HepG2 (cell line): Measurements from ENCODE around the gene PLIN3. TPM values are rescaled to one million over a fixed set of nuclear protein-coding genes. Genes with fewer than 3 reads are reported as not detected.

Experiments
- GABPA ChIP-seq, 2 experiments: IDR thresholded peaks; 2 replicates each; pipeline ENCODE4 v1.6.1; 2011 to 2016; ENCODE audit warnings: low read depth in 2 of 2, low read length in 1 of 2, missing biosample characterization in 1 of 2, missing genetic modification characterization in 1 of 2
- HNF4G ChIP-seq, 2 experiments: sonication (generic) in 1 of 2; formaldehyde crosslinking in 1 of 2; IDR thresholded peaks; 2 replicates each; pipeline versions ENCODE4 v1.4.0 to v1.6.1; 2011 to 2020; ENCODE audit warnings: borderline replicate concordance in 2 of 2, low read depth in 2 of 2, mild to moderate bottlenecking in 2 of 2, low read length in 1 of 2, missing genetic modification reagents in 1 of 2, moderate library complexity in 1 of 2
- HOXA3 ChIP-seq: sonication (generic); formaldehyde crosslinking; IDR thresholded peaks from 2 replicates; pipeline ENCODE4 v1.5.0; 2020; ENCODE audit warnings: missing genetic modification reagents
- JUNB ChIP-seq: sonication (generic); formaldehyde crosslinking; IDR thresholded peaks from 2 replicates; pipeline ENCODE4 v1.8.0; 2022; ENCODE audit warnings: missing genetic modification reagents, mild to moderate bottlenecking, borderline replicate concordance
- NR2F6 ChIP-seq, 2 experiments: IDR thresholded peaks; 2 replicates each; pipeline ENCODE4 v1.6.1; 2016; ENCODE audit warnings: antibody characterized with exemption in 1 of 2, mild to moderate bottlenecking in 1 of 2
- REPIN1 ChIP-seq: sonication (generic); formaldehyde crosslinking; IDR thresholded peaks from 2 replicates; pipeline ENCODE4 v1.8.0; 2022; ENCODE audit warnings: missing genetic modification reagents, low read depth, mild to moderate bottlenecking, borderline replicate concordance
- TBX2 ChIP-seq: sonication (generic); formaldehyde crosslinking; IDR thresholded peaks from 2 replicates; pipeline ENCODE4 v1.5.0; 2020; ENCODE audit warnings: missing genetic modification reagents, mild to moderate bottlenecking, borderline replicate concordance
- ZBTB3 ChIP-seq: sonication (generic); formaldehyde crosslinking; IDR thresholded peaks from 2 replicates; pipeline ENCODE4 v1.4.0; 2020; ENCODE audit warnings: low read depth, mild to moderate bottlenecking, moderate library complexity, missing genetic modification reagents, borderline replicate concordance
- ZNF17 ChIP-seq: sonication (generic); formaldehyde crosslinking; IDR thresholded peaks from 2 replicates; pipeline ENCODE4 v1.5.0; 2020; ENCODE audit warnings: mild to moderate bottlenecking, missing genetic modification reagents
- ZNF263 ChIP-seq: sonication (generic); formaldehyde crosslinking; IDR thresholded peaks from 2 replicates; pipeline ENCODE4 v1.4.0; 2020; ENCODE audit warnings: missing genetic modification reagents
- ZNF788 ChIP-seq: sonication (generic); formaldehyde crosslinking; IDR thresholded peaks from 2 replicates; pipeline ENCODE4 v1.5.0; 2020; ENCODE audit warnings: mild to moderate bottlenecking, missing genetic modification reagents, borderline replicate concordance
- ZNF879 ChIP-seq: sonication (generic); formaldehyde crosslinking; IDR thresholded peaks from 2 replicates; pipeline ENCODE4 v1.8.1; 2023; ENCODE audit warnings: missing genetic modification reagents
- polyA plus RNA-seq, 8 experiments: library from polyadenylated mRNA; depleted of rRNA in 3 of 8; stranded (reverse) in 7 of 8; unstranded in 1 of 8; fragments of >200 nt; fragmentation: Illumina TruSeq in 4 of 8; extraction: Trizol in 4 of 8; gene quantifications; 2 replicates each; pipeline versions ENCODE4 v1.2.1 to v1.2.3, GENCODE V29; 2011 to 2016; ENCODE audit warnings: low read depth in 4 of 8, missing spikeins in 1 of 8, mixed read lengths in 1 of 8; ENCODE audit not compliant: insufficient read depth in 1 of 8
- total RNA-seq, 5 experiments: library from RNA; depleted of rRNA; stranded (reverse); fragments of >200 nt; fragmentation: Illumina TruSeq; extraction: Trizol; gene quantifications; 2 replicates each; pipeline ENCODE4 v1.2.3, GENCODE V29; 2016; ENCODE audit warnings: low read depth in 1 of 5
- TF ChIP-seq, protein P1 (sequence below): sonication (generic); formaldehyde crosslinking; IDR thresholded peaks from 2 replicates; pipeline ENCODE4; 2020; ENCODE audit warnings: missing genetic modification reagents, mild to moderate bottlenecking, borderline replicate concordance
- TF ChIP-seq, protein P2 (sequence below): sonication (generic); formaldehyde crosslinking; IDR thresholded peaks from 2 replicates; pipeline ENCODE4 v1.8.0; 2022; ENCODE audit warnings: missing genetic modification reagents, low read depth, mild to moderate bottlenecking, borderline replicate concordance
- TF ChIP-seq, protein P3 (sequence below): sonication (generic); formaldehyde crosslinking; IDR thresholded peaks from 2 replicates; pipeline ENCODE4 v1.4.0; 2020; ENCODE audit warnings: missing genetic modification reagents
- TF ChIP-seq, protein P4 (sequence below): fragments of 450-650 bp; IDR thresholded peaks from 2 replicates; pipeline ENCODE4 v1.6.1; 2017; ENCODE audit warnings: mild to moderate bottlenecking
- TF ChIP-seq, protein P5 (sequence below): sonication (generic); formaldehyde crosslinking; IDR thresholded peaks from 2 replicates; pipeline ENCODE4 v1.4.0; 2020; ENCODE audit warnings: low read depth, mild to moderate bottlenecking, missing genetic modification reagents

The PLIN3 gene
- total and polyA plus RNA-seq, 2 of the 13 experiments (the other 11 are each of a cell fraction or from before 2014, with no cell fraction given) = 49.3 to 57.9 TPM

DNA sequence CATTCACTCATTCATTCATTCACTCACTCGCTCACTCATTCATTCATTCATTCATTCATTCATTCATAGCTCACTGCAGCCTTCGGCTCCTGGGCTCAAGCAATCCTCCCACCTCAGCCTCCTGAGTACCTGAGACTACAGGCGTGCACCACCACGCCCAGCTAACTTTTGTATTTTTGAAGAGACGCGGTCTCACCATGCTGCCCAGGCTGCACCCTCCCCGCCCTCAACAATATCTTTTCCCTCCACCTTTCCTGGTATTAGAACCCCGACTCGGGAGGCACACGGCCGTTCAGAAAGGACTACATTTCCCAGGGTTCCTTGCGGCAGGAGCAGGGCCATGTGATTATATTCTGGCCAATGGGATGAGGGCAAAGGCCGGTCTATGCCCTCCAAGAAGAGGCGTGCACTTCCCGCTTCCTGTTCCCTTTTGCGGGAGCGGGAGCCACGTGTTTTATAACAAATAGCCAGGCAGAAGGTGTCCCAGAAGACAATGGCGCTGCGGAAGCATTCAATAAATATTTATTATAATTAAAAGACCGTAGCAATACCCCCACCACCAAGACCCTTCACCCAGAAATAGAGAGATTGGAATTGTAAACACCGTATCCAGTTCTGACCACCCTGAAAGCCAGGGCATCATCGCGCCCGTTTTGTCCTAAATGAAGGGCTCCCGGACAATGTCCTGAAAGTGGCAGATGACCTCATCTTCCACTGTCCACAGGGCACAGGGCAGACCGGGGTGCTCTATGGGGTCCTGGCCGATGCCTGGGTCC, 51.9 kb downstream of the PLIN3 start (continued):
- no peak for TF ChIP-seq ZNF263 (CRISPR knock-in tag)
- peak; percentile 66 for TF ChIP-seq GABPA (IDR thresholded peaks at IDR 0.05; ENCODE audit: low read depth, low read length)
- TF ChIP-seq GABPA (CRISPR knock-in tag; IDR thresholded peaks at IDR 0.05; ENCODE audit: low read depth) = peak; percentile 93
- peak; percentile 67; the same call in 1 of the 2 replicates for TF ChIP-seq HOXA3 (CRISPR knock-in tag)
- TF ChIP-seq, protein P1, sequence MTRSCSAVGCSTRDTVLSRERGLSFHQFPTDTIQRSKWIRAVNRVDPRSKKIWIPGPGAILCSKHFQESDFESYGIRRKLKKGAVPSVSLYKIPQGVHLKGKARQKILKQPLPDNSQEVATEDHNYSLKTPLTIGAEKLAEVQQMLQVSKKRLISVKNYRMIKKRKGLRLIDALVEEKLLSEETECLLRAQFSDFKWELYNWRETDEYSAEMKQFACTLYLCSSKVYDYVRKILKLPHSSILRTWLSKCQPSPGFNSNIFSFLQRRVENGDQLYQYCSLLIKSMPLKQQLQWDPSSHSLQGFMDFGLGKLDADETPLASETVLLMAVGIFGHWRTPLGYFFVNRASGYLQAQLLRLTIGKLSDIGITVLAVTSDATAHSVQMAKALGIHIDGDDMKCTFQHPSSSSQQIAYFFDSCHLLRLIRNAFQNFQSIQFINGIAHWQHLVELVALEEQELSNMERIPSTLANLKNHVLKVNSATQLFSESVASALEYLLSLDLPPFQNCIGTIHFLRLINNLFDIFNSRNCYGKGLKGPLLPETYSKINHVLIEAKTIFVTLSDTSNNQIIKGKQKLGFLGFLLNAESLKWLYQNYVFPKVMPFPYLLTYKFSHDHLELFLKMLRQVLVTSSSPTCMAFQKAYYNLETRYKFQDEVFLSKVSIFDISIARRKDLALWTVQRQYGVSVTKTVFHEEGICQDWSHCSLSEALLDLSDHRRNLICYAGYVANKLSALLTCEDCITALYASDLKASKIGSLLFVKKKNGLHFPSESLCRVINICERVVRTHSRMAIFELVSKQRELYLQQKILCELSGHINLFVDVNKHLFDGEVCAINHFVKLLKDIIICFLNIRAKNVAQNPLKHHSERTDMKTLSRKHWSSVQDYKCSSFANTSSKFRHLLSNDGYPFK (CRISPR knock-in tag) = peak; percentile 48; the same call in 1 of the 2 replicates
- no peak for TF ChIP-seq NR2F6 (IDR thresholded peaks at IDR 0.05)
- TF ChIP-seq NR2F6 (CRISPR knock-in tag; IDR thresholded peaks at IDR 0.05) = no peak
- TF ChIP-seq, protein P2, sequence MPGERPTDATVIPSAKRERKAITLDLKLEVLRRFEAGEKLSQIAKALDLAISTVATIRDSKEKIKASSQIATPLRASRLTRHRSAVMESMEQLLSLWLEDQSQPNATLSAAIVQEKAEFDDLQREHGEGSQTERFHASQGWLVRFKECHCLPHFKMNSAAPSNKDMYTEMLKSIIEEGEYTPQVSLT (CRISPR knock-in tag) = no peak
- no peak for TF ChIP-seq ZNF17 (CRISPR knock-in tag)
- TF ChIP-seq ZNF879 (CRISPR knock-in tag) = no peak
- 0 out of 2 replicates have a peak, but pooled peaks have one; percentile 34 for TF ChIP-seq TBX2 (CRISPR knock-in tag)
- TF ChIP-seq JUNB (CRISPR knock-in tag) = no peak
- no peak for TF ChIP-seq ZBTB3 (CRISPR knock-in tag)
- TF ChIP-seq, protein P3, sequence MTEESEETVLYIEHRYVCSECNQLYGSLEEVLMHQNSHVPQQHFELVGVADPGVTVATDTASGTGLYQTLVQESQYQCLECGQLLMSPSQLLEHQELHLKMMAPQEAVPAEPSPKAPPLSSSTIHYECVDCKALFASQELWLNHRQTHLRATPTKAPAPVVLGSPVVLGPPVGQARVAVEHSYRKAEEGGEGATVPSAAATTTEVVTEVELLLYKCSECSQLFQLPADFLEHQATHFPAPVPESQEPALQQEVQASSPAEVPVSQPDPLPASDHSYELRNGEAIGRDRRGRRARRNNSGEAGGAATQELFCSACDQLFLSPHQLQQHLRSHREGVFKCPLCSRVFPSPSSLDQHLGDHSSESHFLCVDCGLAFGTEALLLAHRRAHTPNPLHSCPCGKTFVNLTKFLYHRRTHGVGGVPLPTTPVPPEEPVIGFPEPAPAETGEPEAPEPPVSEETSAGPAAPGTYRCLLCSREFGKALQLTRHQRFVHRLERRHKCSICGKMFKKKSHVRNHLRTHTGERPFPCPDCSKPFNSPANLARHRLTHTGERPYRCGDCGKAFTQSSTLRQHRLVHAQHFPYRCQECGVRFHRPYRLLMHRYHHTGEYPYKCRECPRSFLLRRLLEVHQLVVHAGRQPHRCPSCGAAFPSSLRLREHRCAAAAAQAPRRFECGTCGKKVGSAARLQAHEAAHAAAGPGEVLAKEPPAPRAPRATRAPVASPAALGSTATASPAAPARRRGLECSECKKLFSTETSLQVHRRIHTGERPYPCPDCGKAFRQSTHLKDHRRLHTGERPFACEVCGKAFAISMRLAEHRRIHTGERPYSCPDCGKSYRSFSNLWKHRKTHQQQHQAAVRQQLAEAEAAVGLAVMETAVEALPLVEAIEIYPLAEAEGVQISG = peak; percentile 73
- TF ChIP-seq REPIN1 (CRISPR knock-in tag) = 0 out of 2 replicates have a peak, but pooled peaks have one; percentile 17
- TF ChIP-seq HNF4G (IDR thresholded peaks at IDR 0.05; ENCODE audit: borderline replicate concordance, low read depth, low read length) = no peak
- TF ChIP-seq HNF4G (CRISPR knock-in tag; IDR thresholded peaks at IDR 0.05; ENCODE audit: borderline replicate concordance, low read depth) = no peak; the same call in 1 of the 2 replicates
- TF ChIP-seq, protein P4, sequence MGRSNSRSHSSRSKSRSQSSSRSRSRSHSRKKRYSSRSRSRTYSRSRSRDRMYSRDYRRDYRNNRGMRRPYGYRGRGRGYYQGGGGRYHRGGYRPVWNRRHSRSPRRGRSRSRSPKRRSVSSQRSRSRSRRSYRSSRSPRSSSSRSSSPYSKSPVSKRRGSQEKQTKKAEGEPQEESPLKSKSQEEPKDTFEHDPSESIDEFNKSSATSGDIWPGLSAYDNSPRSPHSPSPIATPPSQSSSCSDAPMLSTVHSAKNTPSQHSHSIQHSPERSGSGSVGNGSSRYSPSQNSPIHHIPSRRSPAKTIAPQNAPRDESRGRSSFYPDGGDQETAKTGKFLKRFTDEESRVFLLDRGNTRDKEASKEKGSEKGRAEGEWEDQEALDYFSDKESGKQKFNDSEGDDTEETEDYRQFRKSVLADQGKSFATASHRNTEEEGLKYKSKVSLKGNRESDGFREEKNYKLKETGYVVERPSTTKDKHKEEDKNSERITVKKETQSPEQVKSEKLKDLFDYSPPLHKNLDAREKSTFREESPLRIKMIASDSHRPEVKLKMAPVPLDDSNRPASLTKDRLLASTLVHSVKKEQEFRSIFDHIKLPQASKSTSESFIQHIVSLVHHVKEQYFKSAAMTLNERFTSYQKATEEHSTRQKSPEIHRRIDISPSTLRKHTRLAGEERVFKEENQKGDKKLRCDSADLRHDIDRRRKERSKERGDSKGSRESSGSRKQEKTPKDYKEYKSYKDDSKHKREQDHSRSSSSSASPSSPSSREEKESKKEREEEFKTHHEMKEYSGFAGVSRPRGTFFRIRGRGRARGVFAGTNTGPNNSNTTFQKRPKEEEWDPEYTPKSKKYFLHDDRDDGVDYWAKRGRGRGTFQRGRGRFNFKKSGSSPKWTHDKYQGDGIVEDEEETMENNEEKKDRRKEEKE = no peak
- TF ChIP-seq, protein P5, sequence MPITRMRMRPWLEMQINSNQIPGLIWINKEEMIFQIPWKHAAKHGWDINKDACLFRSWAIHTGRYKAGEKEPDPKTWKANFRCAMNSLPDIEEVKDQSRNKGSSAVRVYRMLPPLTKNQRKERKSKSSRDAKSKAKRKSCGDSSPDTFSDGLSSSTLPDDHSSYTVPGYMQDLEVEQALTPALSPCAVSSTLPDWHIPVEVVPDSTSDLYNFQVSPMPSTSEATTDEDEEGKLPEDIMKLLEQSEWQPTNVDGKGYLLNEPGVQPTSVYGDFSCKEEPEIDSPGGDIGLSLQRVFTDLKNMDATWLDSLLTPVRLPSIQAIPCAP (CRISPR knock-in tag) = no peak
- peak; percentile 69; the same call in 1 of the 2 replicates for TF ChIP-seq ZNF788 (CRISPR knock-in tag)
